CD4-positive, CD25-positive, alpha-beta regulatory T cell (primary cell): ENCODE results near the gene ADH1C. TPM values are rescaled to one million over a fixed set of nuclear protein-coding genes. Genes with fewer than 3 reads are reported as not detected.

Experiments
- ATAC-seq, 2 donors: fragments of 150-1000 bp; cut with Tn5 transposase; one replicate each; pipeline ENCODE4 v1.10.0; 2021; ENCODE audit warnings: low read depth in 2 of 2, moderate number of reproducible peaks in 2 of 2, moderate library complexity in 1 of 2
- DNase-seq, 3 donors: peaks; one replicate each; pipeline versions ENCODE4 v3.0.0 to v3.0.0-alpha.2; 2012 to 2022; ENCODE audit warnings: mixed read lengths in 1 of 3
- H3K27ac ChIP-seq: one replicate; pipeline ENCODE4 v1.7.0; 2013; ENCODE audit warnings: mild to moderate bottlenecking, low read length; ENCODE audit not compliant: insufficient read depth, poor library complexity, severe bottlenecking
- H3K27me3 ChIP-seq: one replicate; pipeline ENCODE4 v1.7.0; 2013; ENCODE audit warnings: low read length; ENCODE audit not compliant: control insufficient read depth, insufficient read depth
- H3K36me3 ChIP-seq: one replicate; pipeline ENCODE4 v1.7.0; 2013; ENCODE audit warnings: mild to moderate bottlenecking, low read length, moderate library complexity; ENCODE audit not compliant: control insufficient read depth, insufficient read depth
- H3K4me1 ChIP-seq: 2 replicates; pipeline ENCODE4 v1.7.0; 2013; ENCODE audit warnings: mild to moderate bottlenecking, low read length; ENCODE audit not compliant: insufficient read depth, control insufficient read depth, poor library complexity, severe bottlenecking
- H3K4me3 ChIP-seq: one replicate; pipeline ENCODE4 v1.7.0; 2013; ENCODE audit warnings: low read depth, mild to moderate bottlenecking, low read length, moderate library complexity
- H3K9me3 ChIP-seq, 2 experiments: 1 replicate in 1 of 2; 2 replicates in 1 of 2; pipeline ENCODE4 v1.7.0; 2013; ENCODE audit warnings: low read length in 2 of 2, mild to moderate bottlenecking in 1 of 2, moderate library complexity in 1 of 2; ENCODE audit not compliant: control insufficient read depth in 2 of 2
- H3K27ac Mint-ChIP-seq, 3 donors: one replicate each; pipeline ENCODE4 v1.8.0; 2020 to 2022; ENCODE audit warnings: mild to moderate bottlenecking in 3 of 3, mixed read lengths in 3 of 3, moderate library complexity in 2 of 3
- H3K27me3 Mint-ChIP-seq: one replicate; pipeline ENCODE4 v1.8.0; 2022; ENCODE audit warnings: mild to moderate bottlenecking, mixed read lengths
- H3K36me3 Mint-ChIP-seq: one replicate; pipeline ENCODE4 v1.8.0; 2020; ENCODE audit warnings: mixed read lengths
- H3K4me1 Mint-ChIP-seq, 4 donors: one replicate each; pipeline ENCODE4 v1.8.0; 2020 to 2022; ENCODE audit warnings: mixed read lengths in 4 of 4, mild to moderate bottlenecking in 1 of 4
- H3K4me3 Mint-ChIP-seq, 4 donors: one replicate each; pipeline ENCODE4 v1.8.0; 2020 to 2022; ENCODE audit warnings: mild to moderate bottlenecking in 4 of 4, mixed read lengths in 4 of 4, moderate library complexity in 3 of 4
- H3K9me3 Mint-ChIP-seq, 7 donors: one replicate each; pipeline ENCODE4 v1.8.0; 2020 to 2022; ENCODE audit warnings: mixed read lengths in 7 of 7, mild to moderate bottlenecking in 3 of 7, moderate library complexity in 2 of 7
- polyA plus RNA-seq, 4 donors: library from polyadenylated mRNA; unstranded; fragments of 300-500 nt; fragmentation: Illumina TruSeq; gene quantifications; one replicate each; pipeline ENCODE4 v1.2.3, GENCODE V29; 2021
- total RNA-seq: library from RNA; stranded (reverse); gene quantifications from one replicate; pipeline ENCODE4 v1.2.3, GENCODE V29; 2022

The ADH1C gene
- total and polyA plus RNA-seq, 5 donors from 2014 or later, result not detected

- no peak for DNase-seq
These were observed 61.4 kb downstream of the ADH1C start, which contains the start of gene ADH1A for GRCh38 chr4:99290848-99291786. ADH1A (minus strand) TSS chr4:99290985; CDS start chr4:99290914, 71 bp downstream.

More at GRCh38 chr4:99290848-99291786, 61.4 kb downstream of the ADH1C start, which contains the start of gene ADH1A:
- Histone ChIP-seq H3K4me1 (no peaks in the 10 kb centered on the region), H3K27me3 (no peaks in the 10 kb centered on the region), H3K27ac (no peak within 1 kb of the TSS), H3K4me3 (no peak within 1 kb of the TSS), H3K36me3 (no peaks in the 10 kb centered on the region), H3K9me3 (no peaks in the 10 kb centered on the region)
- Mint-ChIP-seq H3K27ac (no peak within 1 kb of the TSS), H3K4me3 (no peak within 1 kb of the TSS), H3K9me3 (peaks cover 1 to 16% (median 7%) of the 10 kb centered on the region in 7 donors), H3K36me3 (no peaks in the 10 kb centered on the region), H3K4me1 (no peaks in the 10 kb centered on the region), H3K27me3 (peaks cover 4% of the 10 kb centered on the region)
- no peak for ATAC-seq

Other genes with a start within 250 kb of the ADH1C start
- not detected for gene ADH4, start 208.4 kb downstream of the ADH1C start, total RNA-seq
- not detected for gene ADH4, start 208.4 kb downstream of the ADH1C start, polyA plus RNA-seq
- gene ADH6, start 133.5 kb downstream of the ADH1C start, total RNA-seq, result not detected
- not detected for gene ADH6, start 133.5 kb downstream of the ADH1C start, polyA plus RNA-seq
- not detected for gene ADH1A, start 61.8 kb downstream of the ADH1C start, total RNA-seq
- not detected for gene ADH1A, start 61.8 kb downstream of the ADH1C start, polyA plus RNA-seq
- not detected for gene ADH1B, start 31.3 kb downstream of the ADH1C start, total RNA-seq
- gene ADH1B, start 31.3 kb downstream of the ADH1C start, polyA plus RNA-seq, result not detected
- gene ADH7, start 82.6 kb upstream of the ADH1C start, total RNA-seq, result not detected
- not detected for gene ADH7, start 82.6 kb upstream of the ADH1C start, polyA plus RNA-seq
- not detected for gene C4orf17, start 158.3 kb upstream of the ADH1C start, total RNA-seq
- gene C4orf17, start 158.3 kb upstream of the ADH1C start, polyA plus RNA-seq, result not detected
- 2.6 TPM for gene TRMT10A, start 211.3 kb upstream of the ADH1C start, total RNA-seq
- 1 to 10 TPM; 2.9 to 5.7 (median 4.1) TPM for gene TRMT10A, start 211.3 kb upstream of the ADH1C start, polyA plus RNA-seq
- not detected for gene MTTP, start 222.1 kb upstream of the ADH1C start, total RNA-seq
- gene MTTP, start 222.1 kb upstream of the ADH1C start, polyA plus RNA-seq, result not detected